Adrenal gland (tissue), 12 donors: Measurements from ENCODE around the gene ARFGAP3. TPM values are rescaled to one million over a fixed set of nuclear protein-coding genes. Genes with fewer than 3 reads are reported as not detected.

Experiments
- DNase-seq, 7 donors: peaks; one replicate each; pipeline ENCODE4 v3.0.0-alpha.2; 2019 to 2020
- H3K27ac ChIP-seq, 5 donors: fragments of 200-600 bp; sonication (generic) in 4 of 5; 1 replicate in 3 of 5; 2 replicates in 2 of 5; pipeline versions ENCODE4 v1.5.1 to v1.8.0; 2016 to 2020; ENCODE audit warnings: mild to moderate bottlenecking in 1 of 5
- H3K27me3 ChIP-seq: fragments of 200-600 bp; 2 replicates; pipeline ENCODE4 v1.8.0; 2021
- H3K36me3 ChIP-seq, 2 donors: fragments of 200-600 bp; replicated peaks in 1 of 2; 1 replicate in 1 of 2; 2 replicates in 1 of 2; pipeline versions ENCODE4 v1.5.1 to v1.8.0; 2018 to 2022
- H3K4me1 ChIP-seq, 2 donors: fragments of 200-600 bp; replicated peaks in 1 of 2; 1 replicate in 1 of 2; 2 replicates in 1 of 2; pipeline versions ENCODE4 v1.5.1 to v1.8.0; 2018 to 2021
- H3K4me3 ChIP-seq, 4 donors: fragments of 200-600 bp; sonication (generic) in 3 of 4; one replicate each; pipeline ENCODE4 v1.5.1; 2016 to 2018
- H3K9me3 ChIP-seq, 3 donors: fragments of 200-600 bp; sonication (generic) in 1 of 3; replicated peaks in 1 of 3; 1 replicate in 2 of 3; 2 replicates in 1 of 3; pipeline versions ENCODE4 v1.5.1 to v1.8.0; 2016 to 2021
- POLR2A ChIP-seq, 2 donors: fragments of 450-650 bp; IDR thresholded peaks; one replicate each; pipeline ENCODE4 v1.6.1; 2017; ENCODE audit warnings: antibody characterized with exemption in 2 of 2, mild to moderate bottlenecking in 2 of 2, moderate library complexity in 1 of 2
- WGBS, 4 donors: extraction: QIAGEN DNeasy Blood & Tissue Kit in 2 of 4; methylation state at CpG; one replicate each; pipeline versions ENCODE4 v1.1.5 to v1.1.7; 2013 to 2017; 5-methylcytosine and 5-hydroxymethylcytosine counted together
- intact Hi-C, 2 donors: fragments of 100-400 bp; cut with DNase I; formaldehyde crosslinking; loops; one replicate each; pipeline versions ENCODE4 v1.14.1 to v1.15.0; 2022 to 2023
- polyA plus RNA-seq, 3 donors: library from polyadenylated mRNA; stranded (reverse); fragments of 200-250 nt in 2 of 3; fragments of 350-450 nt in 1 of 3; fragmentation: Illumina TruSeq in 1 of 3; extraction: RNeasy Lipid Tissue Mini Kit (QIAGEN cat#74804) in 1 of 3; gene quantifications; one replicate each; pipeline ENCODE4 v1.2.3, GENCODE V29; 2013 to 2014
- total RNA-seq, 9 donors: library from RNA; depleted of rRNA in 4 of 9; stranded (reverse); fragments of >200 nt in 4 of 9; fragments of 120-200 nt in 1 of 9; fragmentation: NEBNext Ultra II Directional in 1 of 9; extraction: Animal tissue kit (Norgen Biotek cat#: 25700) in 1 of 9; gene quantifications; one replicate each; pipeline versions ENCODE4 v1.1.0 to v1.2.4, GENCODE V29; 2013 to 2023
- TF ChIP-seq, protein P1 (sequence below), 6 experiments: fragments of 450-650 bp in 4 of 6; fragments of 200-600 bp in 2 of 6; sonication (generic) in 1 of 6; IDR thresholded peaks; 1 replicate in 5 of 6; 2 replicates in 1 of 6; pipeline versions ENCODE4 v1.5.1 to v1.8.0; 2016 to 2021; ENCODE audit warnings: antibody characterized with exemption in 6 of 6, mild to moderate bottlenecking in 2 of 6, moderate library complexity in 1 of 6
- donor health status: healthy with polysubstance abuse.
- donor health status: Bipolar disorder and iron deficiency.
- donor health status: DM: yes; HTN: yes; CAD: no.
- donor health status: DM: no; HTN: no; CAD: no.
- donor health status: DM: no; HTN: no; CAD: no.
- donor health status: DM: yes; HTN: yes; CAD: no.

ARFGAP3 gene
- total and polyA plus RNA-seq, 12 donors: 48.7 to 268 (median 118) TPM

DNA sequence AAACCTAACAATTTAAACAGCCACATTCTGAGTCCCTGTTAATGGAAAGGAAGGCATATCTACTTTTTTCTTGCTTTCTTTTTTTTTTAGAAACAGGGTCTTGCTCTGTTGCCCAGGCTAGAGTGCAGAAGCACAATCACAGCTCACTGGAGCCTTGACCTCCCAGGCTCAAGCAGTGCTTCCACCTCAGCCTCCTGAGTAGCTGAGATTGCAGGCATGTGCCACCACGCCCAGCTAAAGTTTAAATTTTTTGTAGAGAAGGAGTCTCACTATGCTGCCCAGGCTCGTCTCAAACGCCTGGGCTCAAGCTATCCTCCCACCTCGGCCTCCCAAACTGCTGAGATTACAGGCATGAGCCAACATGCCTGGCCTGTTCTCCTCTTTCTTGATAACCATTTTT lies 25.4 kb downstream of the ARFGAP3 start:
- peaks cover 0 to 15% of the 10 kb centered on the region in 2 donors for H3K4me1 ChIP-seq
- H3K27me3 ChIP-seq: no peaks in the 10 kb centered on the region
- no peak for TF ChIP-seq POLR2A (IDR thresholded peaks at IDR 0.05)
- TF ChIP-seq, protein P1, sequence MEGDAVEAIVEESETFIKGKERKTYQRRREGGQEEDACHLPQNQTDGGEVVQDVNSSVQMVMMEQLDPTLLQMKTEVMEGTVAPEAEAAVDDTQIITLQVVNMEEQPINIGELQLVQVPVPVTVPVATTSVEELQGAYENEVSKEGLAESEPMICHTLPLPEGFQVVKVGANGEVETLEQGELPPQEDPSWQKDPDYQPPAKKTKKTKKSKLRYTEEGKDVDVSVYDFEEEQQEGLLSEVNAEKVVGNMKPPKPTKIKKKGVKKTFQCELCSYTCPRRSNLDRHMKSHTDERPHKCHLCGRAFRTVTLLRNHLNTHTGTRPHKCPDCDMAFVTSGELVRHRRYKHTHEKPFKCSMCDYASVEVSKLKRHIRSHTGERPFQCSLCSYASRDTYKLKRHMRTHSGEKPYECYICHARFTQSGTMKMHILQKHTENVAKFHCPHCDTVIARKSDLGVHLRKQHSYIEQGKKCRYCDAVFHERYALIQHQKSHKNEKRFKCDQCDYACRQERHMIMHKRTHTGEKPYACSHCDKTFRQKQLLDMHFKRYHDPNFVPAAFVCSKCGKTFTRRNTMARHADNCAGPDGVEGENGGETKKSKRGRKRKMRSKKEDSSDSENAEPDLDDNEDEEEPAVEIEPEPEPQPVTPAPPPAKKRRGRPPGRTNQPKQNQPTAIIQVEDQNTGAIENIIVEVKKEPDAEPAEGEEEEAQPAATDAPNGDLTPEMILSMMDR (IDR thresholded peaks at IDR 0.05): no peak
- intact Hi-C loops: no loop called here
- H3K36me3 ChIP-seq: peaks cover 0 to 97% of the 10 kb centered on the region in 2 donors
- peak in 1 of 7 donors; percentile 11 for DNase-seq
- no peaks in the 10 kb centered on the region for H3K9me3 ChIP-seq
- WGBS, 4 donors: 86 to 90% (median 89%) methylated on average over 4 of the region's 4 CpGs
- H3K27ac ChIP-seq: no peak overlapping the region
- H3K4me3 ChIP-seq: no peak overlapping the region

DNA sequence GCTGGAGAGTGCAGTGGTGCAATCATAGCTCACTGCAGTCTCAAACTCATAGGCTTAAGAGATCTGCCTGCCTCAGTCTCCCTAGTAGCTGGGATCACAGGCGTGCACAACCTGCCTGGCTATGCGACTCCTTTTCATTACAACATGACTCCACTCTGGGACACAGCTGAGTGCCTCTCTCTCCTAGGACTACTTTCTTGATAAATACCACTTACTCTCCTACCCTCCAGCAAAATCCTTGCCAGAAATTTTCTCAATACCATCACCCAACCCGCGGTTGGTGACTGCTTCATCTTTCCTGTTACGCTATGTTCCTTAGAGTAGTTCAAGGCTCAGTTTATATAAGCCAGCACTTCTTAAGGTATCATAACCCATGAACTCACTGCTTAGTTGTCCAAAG lies 26.9 kb downstream of the ARFGAP3 start:
- Histone ChIP-seq H3K27ac (no peak overlapping the region), H3K27me3 (no peaks in the 10 kb centered on the region), H3K4me1 (peaks cover 0 to 13% of the 10 kb centered on the region in 2 donors), H3K9me3 (no peaks in the 10 kb centered on the region), H3K4me3 (no peak overlapping the region), H3K36me3 (peaks cover 0 to 100% of the 10 kb centered on the region in 2 donors)
- DNase-seq: peak in 2 of 7 donors; percentile 6 to 17
- intact Hi-C loops: no loop called here
- WGBS, 4 donors: 87 to 94% (median 90%) methylated on average over 5 of the region's 5 CpGs
- no peak for TF ChIP-seq POLR2A (IDR thresholded peaks at IDR 0.05)

DNA sequence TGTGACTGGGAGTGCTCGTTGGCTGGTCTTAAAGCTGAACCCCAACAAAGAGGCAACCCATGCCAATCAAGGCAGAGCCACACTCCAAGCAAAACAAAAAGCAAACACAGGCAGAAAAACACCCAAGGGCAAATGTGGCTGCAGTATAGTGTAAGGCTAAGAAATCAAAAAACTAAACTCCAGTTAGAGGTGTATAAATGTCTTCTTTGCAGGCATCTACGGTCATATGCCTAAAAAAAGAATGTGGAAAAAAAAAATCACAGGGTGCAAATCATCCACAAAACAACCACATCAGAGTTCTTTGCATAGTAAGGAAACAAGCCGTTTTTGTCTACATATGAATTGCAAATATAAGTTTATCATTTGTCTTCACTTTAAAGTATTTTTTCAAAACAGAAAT lies 27.8 kb downstream of the ARFGAP3 start:
- H3K36me3 ChIP-seq: peaks cover 0 to 100% of the 10 kb centered on the region in 2 donors
- H3K4me3 ChIP-seq: no peak overlapping the region
- TF ChIP-seq, protein P1 (IDR thresholded peaks at IDR 0.05): no peak
- TF ChIP-seq POLR2A (IDR thresholded peaks at IDR 0.05): no peak
- intact Hi-C loops: no loop called here
- H3K9me3 ChIP-seq: no peaks in the 10 kb centered on the region
- H3K4me1 ChIP-seq: peaks cover 0 to 4% of the 10 kb centered on the region in 2 donors
- no peak overlapping the region for H3K27ac ChIP-seq
- 73 to 82% (median 77%) methylated on average over 3 of the region's 3 CpGs for WGBS, 4 donors
- no peaks in the 10 kb centered on the region for H3K27me3 ChIP-seq
- DNase-seq: peak in 2 of 7 donors; percentile 7 to 10

DNA sequence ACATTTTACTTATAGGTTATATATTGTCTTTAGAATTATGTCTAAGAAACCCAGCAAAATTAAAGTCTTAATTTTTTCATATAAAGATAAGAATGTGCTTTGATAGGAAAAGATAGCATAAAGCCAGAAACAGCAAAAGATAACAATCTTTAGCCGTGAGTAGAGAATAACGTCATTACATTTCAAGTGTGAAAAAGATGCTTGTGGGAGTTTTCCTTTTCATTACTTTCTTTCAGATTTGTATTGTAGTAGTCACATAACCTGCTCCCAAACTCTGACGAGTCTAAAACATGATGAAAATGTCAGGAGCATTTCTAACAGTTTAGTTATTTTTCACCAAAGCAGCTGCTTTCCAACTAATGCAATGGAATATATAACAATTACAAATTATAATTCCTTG lies 31.3 kb downstream of the ARFGAP3 start:
- DNase-seq: no peak
- H3K9me3 ChIP-seq: no peaks in the 10 kb centered on the region
- no peaks in the 10 kb centered on the region for H3K27me3 ChIP-seq
- no peak for TF ChIP-seq POLR2A (IDR thresholded peaks at IDR 0.05)
- TF ChIP-seq, protein P1 (IDR thresholded peaks at IDR 0.05): no peak
- intact Hi-C loops: no loop called here
- peaks cover 0 to 94% of the 10 kb centered on the region in 2 donors for H3K36me3 ChIP-seq
- H3K27ac ChIP-seq: no peak overlapping the region
- no peak overlapping the region for H3K4me3 ChIP-seq
- H3K4me1 ChIP-seq: peaks cover 0 to 1% of the 10 kb centered on the region in 2 donors
- WGBS, 4 donors: 65 to 69% (median 66%) methylated on average over 3 of the region's 3 CpGs

DNA sequence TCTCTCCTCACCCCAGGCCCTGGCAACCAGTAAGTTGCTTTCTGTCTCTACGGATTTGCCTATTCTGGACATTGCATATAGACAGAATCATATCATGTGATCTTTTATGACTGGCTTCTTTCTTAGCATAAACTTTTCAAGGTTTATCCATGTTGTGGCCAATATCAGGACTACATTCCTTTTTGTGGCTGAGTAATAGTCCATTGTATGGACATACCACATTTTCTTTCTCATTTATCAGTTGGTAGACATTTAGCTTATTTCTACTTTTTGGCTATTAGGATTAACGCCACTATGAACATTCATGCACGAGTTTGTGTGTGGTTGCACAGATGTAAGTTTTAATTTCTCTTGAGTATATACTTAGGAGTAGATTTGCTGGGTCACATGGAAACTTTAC lies 35.7 kb downstream of the ARFGAP3 start:
- Histone ChIP-seq H3K27ac (no peak overlapping the region), H3K36me3 (peaks cover 0 to 63% of the 10 kb centered on the region in 2 donors), H3K27me3 (no peaks in the 10 kb centered on the region), H3K9me3 (no peaks in the 10 kb centered on the region), H3K4me1 (peaks cover 0 to 16% of the 10 kb centered on the region in 2 donors), H3K4me3 (no peak overlapping the region)
- WGBS, 4 donors: 97 to 100% (median 98%) methylated on average over 3 of the region's 3 CpGs
- TF ChIP-seq, protein P1 (IDR thresholded peaks at IDR 0.05): no peak
- DNase-seq: no peak
- intact Hi-C loops: loop anchor here in 1 of 2 donors (5.0 kb wide), 1 partner anchor 159 kb away; no protein-coding TSS in a partner anchor
